HG02623 (cell line): ENCODE results near the gene FCRLA.
"Not testable (repeated sequence)": the region's sequence is repeated elsewhere in the genome, so short reads cannot be mapped to it uniquely, and the experiment has no call there.

Experiments
- ATAC-seq: cut with Tn5 transposase; IDR thresholded peaks from one replicate; pipeline ENCODE4 v1.9.1; 2021; ENCODE audit warnings: moderate library complexity; ENCODE audit not compliant: unreplicated experiment

FCRLA gene, protein sequence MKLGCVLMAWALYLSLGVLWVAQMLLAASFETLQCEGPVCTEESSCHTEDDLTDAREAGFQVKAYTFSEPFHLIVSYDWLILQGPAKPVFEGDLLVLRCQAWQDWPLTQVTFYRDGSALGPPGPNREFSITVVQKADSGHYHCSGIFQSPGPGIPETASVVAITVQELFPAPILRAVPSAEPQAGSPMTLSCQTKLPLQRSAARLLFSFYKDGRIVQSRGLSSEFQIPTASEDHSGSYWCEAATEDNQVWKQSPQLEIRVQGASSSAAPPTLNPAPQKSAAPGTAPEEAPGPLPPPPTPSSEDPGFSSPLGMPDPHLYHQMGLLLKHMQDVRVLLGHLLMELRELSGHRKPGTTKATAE

GRCh38 chr1:161706482-161707347 is at the start of gene FCRLA:
Gene FCRLA, plus strand, starts transcription at chr1:161707229. Its CDS starts 36 bp downstream, at chr1:161707265.
- ATAC-seq: peak; percentile 56

GRCh38 chr1:161658524-161658923 is 48.5 kb upstream of the FCRLA start:
- not testable (repeated sequence) for ATAC-seq

GRCh38 chr1:161661660-161662311 is 45.2 kb upstream of the FCRLA start:
- not testable (repeated sequence) for ATAC-seq

GRCh38 chr1:161662684-161663339 is 44.2 kb upstream of the FCRLA start, which contains the start of gene FCGR2B:
Gene FCGR2B, plus strand, starts transcription at chr1:161663143. Its CDS starts 99 bp downstream, at chr1:161663242.
- ATAC-seq: peak; percentile 53

DNA sequence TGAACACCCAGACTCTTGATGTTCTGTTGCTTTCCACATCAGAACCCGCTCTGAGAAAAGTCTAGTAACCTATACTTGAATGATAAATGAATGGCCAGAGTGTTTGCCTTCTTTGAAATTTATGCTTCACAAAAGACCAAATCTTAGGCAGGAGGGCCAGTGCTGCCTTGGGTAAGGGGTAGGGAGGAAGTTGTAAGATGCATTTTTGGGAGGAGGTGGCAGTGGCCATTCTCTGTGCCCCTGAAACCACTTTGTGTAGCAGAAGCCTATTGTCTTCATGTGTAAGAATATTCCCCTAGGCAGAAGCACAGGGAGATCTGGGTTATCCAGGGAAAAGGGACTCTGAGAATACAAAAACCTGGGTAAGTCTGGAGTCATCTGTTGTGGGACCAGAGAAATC is 43.5 kb upstream of the FCRLA start:
- peak; percentile 18 for ATAC-seq

DNA sequence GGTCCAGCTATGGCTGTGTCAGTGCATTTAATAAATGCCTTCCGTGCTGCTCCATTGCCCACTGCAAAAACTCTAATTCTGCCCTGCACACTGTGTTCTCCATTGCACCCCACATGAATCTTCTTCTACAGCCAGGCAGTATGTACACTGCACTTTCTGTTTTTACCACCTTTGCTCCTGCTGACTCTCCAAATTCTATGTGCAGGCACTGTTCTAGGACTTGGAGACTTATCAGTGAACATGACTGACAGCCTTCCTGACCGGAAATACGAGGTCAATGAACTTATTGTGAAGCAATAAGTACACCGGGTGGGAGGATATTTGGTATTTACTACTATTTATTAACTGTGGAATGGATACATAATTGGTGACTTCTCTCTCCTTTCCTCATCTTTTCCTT is 42.3 kb upstream of the FCRLA start:
- not testable (repeated sequence) for ATAC-seq

DNA sequence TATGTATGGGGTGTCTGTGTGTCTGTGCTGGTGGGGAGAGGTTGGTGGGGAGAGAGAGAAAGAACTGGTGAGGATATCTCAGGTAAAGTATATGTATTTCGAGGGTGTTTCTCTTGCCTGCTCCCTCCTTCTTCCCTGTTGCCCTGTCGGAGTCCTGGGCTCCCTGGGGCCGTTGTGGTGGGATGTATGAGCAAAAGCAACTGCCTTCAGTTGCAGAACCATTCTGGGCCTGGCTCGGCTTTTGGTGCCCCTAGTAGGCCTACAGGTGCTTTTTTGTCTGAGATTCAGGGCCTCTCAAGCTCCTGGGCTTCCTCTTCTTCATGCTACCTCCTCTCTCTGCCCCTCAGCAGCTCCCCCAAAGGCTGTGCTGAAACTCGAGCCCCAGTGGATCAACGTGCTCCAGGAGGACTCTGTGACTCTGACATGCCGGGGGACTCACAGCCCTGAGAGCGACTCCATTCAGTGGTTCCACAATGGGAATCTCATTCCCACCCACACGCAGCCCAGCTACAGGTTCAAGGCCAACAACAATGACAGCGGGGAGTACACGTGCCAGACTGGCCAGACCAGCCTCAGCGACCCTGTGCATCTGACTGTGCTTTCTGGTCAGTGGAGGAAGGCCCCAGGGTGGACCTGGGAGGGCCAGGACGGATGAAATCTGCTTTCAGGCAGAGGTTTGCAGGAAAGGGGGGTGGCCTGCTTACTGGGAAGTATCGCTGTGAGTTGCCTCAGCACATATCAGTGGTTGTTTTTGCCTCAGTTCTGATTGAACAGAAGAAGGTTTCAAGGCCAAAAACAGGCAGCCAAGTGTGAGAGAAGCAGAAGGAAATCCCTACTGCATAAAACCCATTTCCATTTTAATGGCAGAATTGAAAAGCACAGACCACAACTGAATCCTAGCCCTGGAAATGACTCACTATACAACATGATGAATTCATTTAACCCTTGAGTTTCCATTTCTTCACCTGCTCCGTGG is 35.7 kb upstream of the FCRLA start:
- not testable (repeated sequence) for ATAC-seq

DNA sequence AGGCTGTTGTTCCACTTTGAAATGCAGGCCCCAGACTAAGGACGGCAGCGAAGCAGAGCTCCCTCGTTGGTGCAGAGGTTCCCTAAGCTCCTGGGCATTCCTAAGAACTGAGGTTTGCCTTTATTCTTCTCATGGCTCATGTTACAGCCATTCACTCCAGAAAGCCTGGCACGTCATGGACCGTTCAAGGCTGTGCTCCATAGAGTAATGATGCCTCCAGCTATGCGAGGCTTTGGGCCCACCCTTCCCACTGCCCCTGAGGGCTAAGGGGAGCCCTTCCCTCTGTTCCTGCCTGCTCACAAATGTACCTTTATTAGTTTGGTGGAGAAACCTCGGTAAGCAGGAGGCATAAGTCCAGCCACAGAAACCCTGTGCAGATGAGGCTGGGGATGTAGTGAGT is 33.6 kb upstream of the FCRLA start:
- not testable (repeated sequence) for ATAC-seq

- not testable (repeated sequence) for ATAC-seq
These were observed 32.6 kb upstream of the FCRLA start for GRCh38 chr1:161674447-161674846.

DNA sequence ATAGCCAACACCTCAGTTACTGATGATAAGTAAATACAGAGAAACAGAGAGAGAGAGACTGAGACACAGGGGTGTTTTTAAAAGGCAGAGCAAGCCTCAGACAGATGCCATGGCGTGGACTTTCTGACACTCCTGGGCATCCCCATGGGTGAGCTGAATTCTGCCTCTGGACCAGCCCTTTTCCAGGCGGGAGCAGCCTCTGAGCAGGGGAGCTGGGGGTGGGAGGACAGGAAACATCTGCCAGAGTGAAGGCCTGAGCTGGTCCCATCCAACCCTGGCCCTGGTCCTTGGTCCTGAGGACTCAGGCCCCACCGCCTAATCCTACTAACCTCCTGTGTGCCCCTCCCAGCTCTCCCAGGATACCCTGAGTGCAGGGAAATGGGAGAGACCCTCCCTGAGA is 32.1 kb upstream of the FCRLA start:
- ATAC-seq: not testable (repeated sequence)

DNA sequence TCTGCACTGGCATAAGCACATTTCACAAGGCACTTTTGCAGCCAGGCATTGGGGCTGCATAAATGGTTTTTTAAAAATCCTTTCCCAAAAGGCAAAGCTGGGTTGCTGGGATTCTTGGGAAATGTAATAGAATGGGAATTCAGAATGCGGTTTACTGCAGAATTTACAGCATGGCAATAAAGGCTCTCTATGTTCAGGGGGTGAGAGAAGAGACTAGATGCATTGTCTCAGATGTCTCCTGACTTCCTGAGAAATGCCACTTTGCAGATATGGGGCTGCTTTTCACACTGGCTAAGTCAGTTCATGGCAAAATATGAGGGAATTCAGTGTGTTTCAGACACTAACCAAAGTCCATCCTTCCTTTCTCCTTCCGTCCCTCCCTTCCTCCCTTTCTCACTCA is 30.6 kb upstream of the FCRLA start:
- no peak for ATAC-seq

DNA sequence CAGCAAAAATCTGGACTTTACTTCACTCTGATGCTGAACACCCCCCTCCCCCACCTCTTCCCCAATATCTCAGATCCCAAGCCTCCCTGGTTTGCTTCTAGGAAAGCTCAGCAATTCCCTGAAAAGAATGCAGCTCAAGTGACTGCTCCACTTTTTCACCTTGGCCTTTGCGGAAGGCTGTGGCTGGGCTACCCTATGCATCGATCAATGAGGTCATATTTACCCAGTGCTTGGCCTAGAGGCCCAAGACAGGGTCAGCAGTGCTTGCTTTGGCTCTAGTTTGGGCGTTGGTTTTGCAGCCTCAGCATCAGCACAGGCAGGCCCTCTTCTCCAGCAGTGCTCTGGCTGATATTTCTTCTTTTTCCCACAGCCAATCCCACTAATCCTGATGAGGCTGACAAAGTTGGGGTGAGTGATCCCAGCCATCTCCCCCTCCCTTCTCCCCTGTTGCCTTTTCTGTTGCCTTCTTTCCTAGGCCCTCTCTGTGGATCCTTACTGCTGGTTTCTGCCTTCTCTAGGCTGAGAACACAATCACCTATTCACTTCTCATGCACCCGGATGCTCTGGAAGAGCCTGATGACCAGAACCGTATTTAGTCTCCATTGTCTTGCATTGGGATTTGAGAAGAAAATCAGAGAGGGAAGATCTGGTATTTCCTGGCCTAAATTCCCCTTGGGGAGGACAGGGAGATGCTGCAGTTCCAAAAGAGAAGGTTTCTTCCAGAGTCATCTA is 29.9 kb upstream of the FCRLA start:
- ATAC-seq: no peak

- no peak for ATAC-seq
These were observed 28.5 kb upstream of the FCRLA start for GRCh38 chr1:161678500-161678899.

- no peak for ATAC-seq
These were observed 25.1 kb upstream of the FCRLA start for GRCh38 chr1:161681879-161682278.

DNA sequence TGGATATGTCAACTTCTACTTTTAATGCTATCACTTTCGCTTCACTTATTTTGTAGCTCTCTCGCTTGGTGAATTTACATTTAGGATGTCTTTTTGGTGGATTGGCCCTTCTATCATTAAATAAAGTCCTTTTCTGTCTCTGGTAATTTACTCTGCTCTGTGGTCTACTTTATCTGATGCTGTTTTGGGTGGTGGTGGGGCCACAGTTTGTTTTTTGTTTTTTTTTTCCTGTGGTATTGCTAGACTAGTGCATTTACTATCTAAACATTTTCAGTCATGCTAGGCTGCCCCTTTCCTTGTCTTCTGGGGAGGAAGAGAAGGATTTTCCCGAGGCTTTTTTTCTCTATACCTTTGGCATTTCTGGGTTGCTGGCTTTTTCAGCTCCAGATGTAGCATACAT is 18.1 kb upstream of the FCRLA start:
- ATAC-seq: no peak

DNA sequence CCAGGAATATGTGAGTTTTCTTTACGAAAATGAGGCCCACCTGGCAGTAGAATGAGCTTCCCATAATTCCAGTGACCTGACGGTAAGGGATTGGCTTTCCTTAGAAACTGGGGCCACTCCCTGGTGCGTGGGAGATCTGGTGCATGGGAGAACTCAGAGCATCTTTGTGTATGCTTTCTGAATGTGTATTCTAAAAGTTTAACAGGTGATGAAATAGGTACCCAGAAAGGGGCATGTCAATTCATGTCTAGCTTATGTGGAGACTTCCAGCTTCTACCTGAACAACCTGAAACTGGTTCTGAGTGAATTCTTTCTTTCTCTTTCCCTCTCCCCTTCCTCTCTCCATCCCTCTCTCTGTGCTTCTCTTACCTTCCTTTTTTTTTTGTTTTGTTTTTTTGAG is 15.2 kb upstream of the FCRLA start:
- no peak for ATAC-seq

DNA sequence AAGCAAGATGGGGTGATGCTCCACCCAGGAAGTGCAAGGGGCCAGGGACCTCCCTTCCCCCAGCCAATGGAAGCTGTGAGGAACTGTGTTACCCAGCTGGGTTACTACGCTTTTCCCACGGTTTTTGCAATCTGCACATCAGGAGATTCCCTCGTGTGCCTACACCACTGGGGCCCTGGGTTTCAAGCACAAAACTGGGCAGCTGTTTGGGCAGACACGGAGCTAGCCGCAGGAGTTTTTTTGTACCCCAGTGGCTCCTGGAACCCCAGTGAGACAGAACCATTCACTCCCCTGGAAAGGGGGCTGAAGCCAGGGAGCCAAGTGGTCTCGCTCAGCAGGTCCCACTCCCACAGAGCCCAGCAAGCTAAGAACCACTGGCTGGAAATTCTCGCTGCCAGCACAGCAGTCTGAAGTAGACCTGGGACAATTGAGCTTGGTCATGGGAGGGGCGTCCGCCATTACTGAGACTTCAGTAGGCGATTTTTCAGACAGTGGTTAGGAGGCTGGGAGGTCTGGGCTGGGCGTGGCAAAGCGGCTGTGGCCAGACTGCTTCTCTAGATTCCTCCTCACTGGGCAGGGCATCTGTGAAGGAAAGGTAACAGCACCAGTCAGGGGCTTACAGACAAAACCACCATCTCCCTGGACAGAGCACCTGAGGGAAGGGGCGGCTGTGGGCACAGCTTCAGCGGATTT is 13.9 kb upstream of the FCRLA start:
- ATAC-seq: not testable (repeated sequence)

DNA sequence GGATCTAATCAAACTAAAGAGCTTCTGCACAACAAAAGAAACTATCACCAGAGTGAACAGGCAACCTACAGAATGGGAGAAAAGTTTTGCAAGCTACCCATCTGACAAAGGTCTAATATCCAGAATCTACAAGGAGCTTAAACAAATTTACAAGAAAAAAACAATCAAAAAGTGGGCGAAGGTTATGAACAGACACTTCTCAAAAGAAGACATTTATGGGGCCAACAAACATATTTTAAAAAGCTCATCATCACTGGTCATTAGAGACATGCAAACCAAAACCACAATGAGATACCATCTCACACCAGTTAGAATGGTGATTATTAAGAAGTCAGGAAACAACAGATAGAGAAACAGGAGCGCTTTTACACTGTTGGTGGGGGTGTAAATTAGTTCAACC is 8.7 kb upstream of the FCRLA start:
- ATAC-seq: not testable (repeated sequence)
